ENCODE measurements around the gene LRRC3. TPM values are rescaled to one million over a fixed set of nuclear protein-coding genes. Genes with fewer than 3 reads are reported as not detected.

The LRRC3 gene
- total and polyA plus RNA-seq, 2 donors (not counting 3 experiments of a cell fraction or from before 2014, with no cell fraction given) = 4.8 to 4.9 TPM

GRCh38 chr21:44418108-44418875 is 37.0 kb upstream of the LRRC3 start:
- H2AFZ ChIP-seq (ENCODE audit: low read depth, low read length) = no peak overlapping the region
- no peaks in the 10 kb centered on the region for H3K36me3 ChIP-seq (ENCODE audit: control insufficient read depth in 2 of 2, extremely low read depth in 1 of 2, insufficient read depth in 2 of 2, low read length in 2 of 2)
- H3K4me1 ChIP-seq (ENCODE audit: control insufficient read depth, extremely low read depth, insufficient read depth, low read length) = no peaks in the 10 kb centered on the region
- ChIA-PET CTCF (no interaction called here), POLR2A (no interaction called here)
- H3K4me2 ChIP-seq (ENCODE audit: insufficient read depth, low read length) = no peak overlapping the region
- no peaks in the 10 kb centered on the region for H3K27me3 ChIP-seq (ENCODE audit: control insufficient read depth in 2 of 2, insufficient read depth in 2 of 2, low read length in 2 of 2)
- TF ChIP-seq EZH2 (IDR thresholded peaks at IDR 0.05; ENCODE audit: borderline replicate concordance, low read depth, low read length, severe bottlenecking) (no peak), GATA2 (IDR thresholded peaks at IDR 0.05; ENCODE audit: insufficient read depth, insufficient read length, low read depth, low read length) (no peak), POLR2AphosphoS5 (IDR thresholded peaks at IDR 0.05; ENCODE audit: insufficient read depth, low read depth, low read length) (no peak), JUN (IDR thresholded peaks at IDR 0.05; ENCODE audit: borderline replicate concordance, insufficient read depth, insufficient read length, low read depth) (no peak), MYC (IDR thresholded peaks at IDR 0.05; ENCODE audit: low read depth, low read length) (no peak), CTCF (IDR thresholded peaks at IDR 0.05; ENCODE audit: extremely low read depth in 1 of 2, insufficient read depth in 1 of 2, low read depth in 1 of 2, low read length in 2 of 2) (no peak), POLR2A (IDR thresholded peaks at IDR 0.05; ENCODE audit: low read depth, low read length) (no peak), FOS (IDR thresholded peaks at IDR 0.05; ENCODE audit: borderline replicate concordance, insufficient read depth, low read length) (no peak), MAX (IDR thresholded peaks at IDR 0.05; ENCODE audit: insufficient read depth, insufficient read length) (no peak)
- H3K4me3 ChIP-seq (replicated peaks in 1 of 3; ENCODE audit: insufficient read depth in 1 of 3, low read depth in 1 of 3, low read length in 3 of 3) = no peak overlapping the region
- no peaks in the 10 kb centered on the region for H3K9me1 ChIP-seq (replicated peaks; ENCODE audit: control insufficient read depth, extremely low read depth, insufficient read depth, low read length)
- dilution Hi-C loops (cut with MboI; ENCODE audit: extremely low pct_ligation_motif_present, low sequenced_read_pairs) (no loop called here), intact Hi-C loops (cut with micrococcal nuclease) (no loop called here)
- H4K20me1 ChIP-seq (replicated peaks; ENCODE audit: control insufficient read depth, extremely low read depth, insufficient read depth, low read length) = no peaks in the 10 kb centered on the region
- BruUV-seq (replicated peaks) = no TSS peak
- FAIRE-seq (no peak), DNase-seq (ENCODE audit: low read depth, low spot score) (no peak)
- H3K79me2 ChIP-seq (ENCODE audit: control insufficient read depth, insufficient read depth, low read length) = no peaks in the 10 kb centered on the region
- no peaks in the 10 kb centered on the region for H3K9me3 ChIP-seq (replicated peaks; ENCODE audit: control insufficient read depth, insufficient read depth, low read length)
- no peak overlapping the region for H3K9ac ChIP-seq (replicated peaks; ENCODE audit: extremely low read depth, insufficient read depth, low read length)
- no peak overlapping the region for H3K27ac ChIP-seq (ENCODE audit: insufficient read depth, low read depth, low read length)

All from endothelial cell of umbilical vein (primary cell).